Hematopoietic multipotent progenitor cell treated with erythropoietin and hydrocortisone succinate and interleukin-3 and kit ligand, for 17 days (in vitro differentiated cells): Measurements from ENCODE around the gene C6orf47.
"Not testable (repeated sequence)": the region's sequence is repeated elsewhere in the genome, so short reads cannot be mapped to it uniquely, and the experiment has no call there.

ENCODE experiments used
- DNase-seq: peaks from one replicate; pipeline ENCODE4 v3.0.0-alpha.2; 2015; ENCODE audit warnings: low spot score

Gene C6orf47, protein sequence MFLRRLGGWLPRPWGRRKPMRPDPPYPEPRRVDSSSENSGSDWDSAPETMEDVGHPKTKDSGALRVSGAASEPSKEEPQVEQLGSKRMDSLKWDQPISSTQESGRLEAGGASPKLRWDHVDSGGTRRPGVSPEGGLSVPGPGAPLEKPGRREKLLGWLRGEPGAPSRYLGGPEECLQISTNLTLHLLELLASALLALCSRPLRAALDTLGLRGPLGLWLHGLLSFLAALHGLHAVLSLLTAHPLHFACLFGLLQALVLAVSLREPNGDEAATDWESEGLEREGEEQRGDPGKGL

DNA sequence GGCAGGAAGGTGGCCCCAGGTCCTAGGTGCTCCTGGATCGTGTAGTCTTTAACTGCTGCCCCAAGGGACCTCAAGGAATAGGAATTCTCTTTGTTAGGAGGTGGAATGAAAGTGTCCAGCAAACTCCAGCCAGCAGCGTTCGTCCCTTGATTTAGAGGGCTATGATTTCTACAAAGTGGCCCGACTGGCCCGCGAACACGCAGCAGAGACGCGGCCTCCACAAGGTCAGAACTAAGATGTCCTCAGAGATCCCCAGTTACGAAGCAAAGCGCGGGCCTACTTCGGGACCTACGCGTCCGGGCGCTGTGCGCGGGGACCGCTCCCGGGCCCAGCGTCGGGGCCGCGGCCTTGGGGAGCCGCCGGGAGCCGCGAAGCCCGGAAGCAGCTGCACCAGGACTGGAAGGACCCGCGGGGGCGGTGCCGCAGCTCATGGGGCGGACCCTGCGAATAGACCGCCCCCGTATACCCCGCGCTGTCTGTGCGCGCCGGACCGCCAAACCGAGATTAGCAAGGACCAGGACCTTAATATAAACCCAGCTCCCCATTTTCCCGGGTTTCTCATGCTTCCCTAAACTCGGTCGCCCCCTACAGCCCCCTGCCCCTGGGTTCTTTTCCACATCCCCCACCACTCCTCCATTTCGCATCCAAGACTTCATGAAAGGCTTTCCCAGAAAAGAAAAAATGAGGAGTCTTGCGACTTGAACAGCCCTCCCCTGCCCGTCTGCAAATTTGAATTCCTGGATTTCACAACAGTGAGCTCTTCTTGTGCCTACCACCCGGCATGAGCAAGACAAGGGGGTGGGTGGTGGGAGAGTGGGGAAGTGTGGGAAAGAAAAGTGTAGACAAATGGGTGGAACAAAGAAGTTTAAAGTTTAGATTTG is at the start of gene C6orf47:
C6orf47 (minus strand) TSS at position 398 of the 881 bp plus-strand sequence. CDS start 831 bp downstream, outside the sequence.
- peak; percentile 73 for DNase-seq

DNA sequence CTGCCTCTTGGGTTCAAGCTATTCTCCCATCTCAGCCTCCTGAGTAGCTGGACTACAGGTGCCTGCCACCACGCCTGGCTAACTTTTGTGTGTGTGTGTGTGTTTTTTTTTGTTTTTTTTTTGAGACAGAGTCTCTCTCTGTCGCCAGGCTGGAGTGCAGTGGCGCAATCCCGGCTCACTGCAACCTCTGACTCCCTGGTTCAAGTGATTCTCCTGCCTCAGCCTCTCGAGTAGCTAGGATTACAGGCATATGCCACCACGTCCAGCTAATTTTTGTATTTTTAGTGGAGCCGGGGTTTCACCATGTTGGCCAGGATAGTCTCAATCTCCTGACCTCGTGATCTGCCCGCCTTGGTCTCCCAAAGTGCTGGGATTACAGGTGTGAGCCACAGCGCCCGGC is 48.6 kb upstream of the C6orf47 start:
- DNase-seq = not testable (repeated sequence)

DNA sequence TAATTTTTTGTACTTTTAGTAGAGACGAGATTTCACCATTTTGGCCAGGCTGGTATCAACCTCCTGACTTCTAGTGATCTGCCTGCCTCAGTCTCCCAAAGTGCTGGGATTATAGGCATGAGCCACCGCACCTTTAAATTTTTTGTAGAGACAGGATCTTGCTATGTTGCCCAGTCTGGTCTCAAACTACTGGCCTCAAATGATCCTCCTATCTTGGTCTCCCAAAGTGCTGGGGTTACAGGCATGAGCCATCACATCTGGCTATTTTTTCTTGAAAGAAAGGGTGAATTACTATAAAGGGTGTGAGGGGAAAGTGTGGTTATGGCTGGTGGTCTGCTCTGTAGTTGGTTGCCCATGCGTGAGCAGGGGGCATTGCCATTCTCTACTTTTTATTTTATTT is 47.6 kb upstream of the C6orf47 start:
- no peak for DNase-seq

DNA sequence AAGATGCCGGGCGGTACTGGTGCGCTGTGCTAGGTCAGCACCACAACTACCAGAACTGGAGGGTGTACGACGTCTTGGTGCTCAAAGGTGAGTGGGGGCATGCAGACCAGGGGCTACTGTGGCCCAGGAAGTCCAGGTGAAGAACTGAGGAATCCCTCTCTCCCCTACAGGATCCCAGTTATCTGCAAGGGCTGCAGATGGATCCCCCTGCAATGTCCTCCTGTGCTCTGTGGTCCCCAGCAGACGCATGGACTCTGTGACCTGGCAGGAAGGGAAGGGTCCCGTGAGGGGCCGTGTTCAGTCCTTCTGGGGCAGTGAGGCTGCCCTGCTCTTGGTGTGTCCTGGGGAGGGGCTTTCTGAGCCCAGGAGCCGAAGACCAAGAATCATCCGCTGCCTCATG is 47.1 kb upstream of the C6orf47 start:
- DNase-seq = no peak

DNA sequence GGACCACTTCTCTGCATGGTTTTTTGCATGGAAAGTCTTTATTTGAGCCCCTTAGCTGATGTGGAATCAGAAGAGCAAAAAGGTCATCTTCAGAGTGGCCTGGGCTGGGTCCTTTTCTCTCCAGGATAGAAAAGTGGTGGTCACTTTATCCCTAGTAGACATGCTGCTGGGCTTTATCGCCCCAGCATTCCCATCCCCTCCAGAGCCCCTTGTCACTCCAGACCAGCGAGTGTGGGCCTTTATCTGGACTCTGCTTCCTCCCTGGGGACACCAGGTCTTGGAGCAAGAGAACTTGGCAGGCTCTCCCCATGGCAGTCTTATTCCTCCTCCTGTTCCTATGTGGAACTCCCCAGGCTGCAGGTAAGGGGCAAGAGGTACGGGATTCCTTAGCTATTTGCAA is 46.0 kb upstream of the C6orf47 start, which contains the start of gene LY6G6F:
LY6G6F (plus strand) TSS at position 268 of the 400 bp plus-strand sequence; CDS start at position 309, 41 bp downstream.
- DNase-seq = no peak

DNA sequence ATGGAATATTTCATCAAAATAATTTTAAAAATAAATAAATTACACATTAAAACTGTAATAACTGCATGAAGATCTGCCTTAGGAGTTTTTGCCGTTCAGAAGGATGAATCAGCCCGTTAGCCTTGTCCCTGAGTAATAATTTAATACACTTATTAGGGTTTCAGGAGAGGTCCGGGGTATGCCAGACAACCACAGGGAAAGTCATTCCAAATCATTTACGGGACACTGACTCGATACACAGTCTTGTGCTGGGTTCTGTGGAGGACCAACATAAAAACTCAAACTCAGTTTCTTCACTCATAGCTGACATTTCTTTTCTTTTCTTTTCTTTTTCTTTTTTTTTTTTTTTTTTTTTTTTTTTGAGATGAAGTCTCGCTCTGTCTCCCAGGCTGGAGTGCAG is 45.4 kb upstream of the C6orf47 start:
- DNase-seq = no peak

DNA sequence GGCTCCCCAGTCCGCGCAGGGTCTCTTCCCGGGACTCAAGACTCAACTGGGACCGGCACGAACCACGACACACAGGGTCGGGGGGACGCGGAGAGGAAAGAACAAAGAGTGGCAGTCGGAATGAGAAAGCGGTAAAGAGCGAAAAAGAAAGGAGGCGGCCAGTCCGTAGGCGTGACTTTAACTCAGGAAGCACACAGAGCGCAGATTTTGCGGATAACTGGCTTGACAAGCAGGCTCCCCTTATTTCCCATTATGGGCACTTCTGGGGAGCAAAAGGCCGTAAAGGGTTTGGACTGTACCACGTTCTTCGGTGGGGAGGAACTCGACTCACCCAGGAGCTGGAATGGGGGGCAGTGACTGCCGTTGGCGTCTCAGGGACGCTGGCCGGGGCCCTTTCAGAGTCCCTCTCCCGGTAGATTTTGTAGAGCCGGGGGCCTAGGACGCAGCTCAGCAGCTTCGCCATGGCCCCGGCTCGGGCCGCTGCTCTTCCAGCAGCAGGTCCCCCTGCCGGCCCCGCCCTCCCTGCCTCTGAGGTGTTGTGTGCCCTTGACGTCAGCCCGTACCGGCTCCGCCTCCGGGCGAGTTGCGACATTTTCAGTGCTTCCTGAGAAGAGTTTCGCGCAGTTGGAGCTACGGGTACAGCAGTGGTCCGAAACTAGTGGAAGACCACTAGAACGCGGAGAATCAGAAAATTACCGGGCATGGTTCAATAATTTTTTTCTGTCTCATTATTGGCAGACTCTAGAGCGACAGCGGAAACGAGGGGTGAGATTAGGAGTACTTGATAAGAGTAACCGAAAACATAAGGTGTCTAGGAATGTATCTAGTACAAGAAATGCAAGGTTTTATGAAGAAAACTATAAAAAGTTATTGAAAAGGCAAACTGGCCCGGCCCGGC is 42.5 kb upstream of the C6orf47 start, which contains the start of gene ABHD16A:
ABHD16A (minus strand) TSS at position 506 of the 898 bp plus-strand sequence; CDS start at position 463, 43 bp downstream.
- DNase-seq = peak; percentile 96

DNA sequence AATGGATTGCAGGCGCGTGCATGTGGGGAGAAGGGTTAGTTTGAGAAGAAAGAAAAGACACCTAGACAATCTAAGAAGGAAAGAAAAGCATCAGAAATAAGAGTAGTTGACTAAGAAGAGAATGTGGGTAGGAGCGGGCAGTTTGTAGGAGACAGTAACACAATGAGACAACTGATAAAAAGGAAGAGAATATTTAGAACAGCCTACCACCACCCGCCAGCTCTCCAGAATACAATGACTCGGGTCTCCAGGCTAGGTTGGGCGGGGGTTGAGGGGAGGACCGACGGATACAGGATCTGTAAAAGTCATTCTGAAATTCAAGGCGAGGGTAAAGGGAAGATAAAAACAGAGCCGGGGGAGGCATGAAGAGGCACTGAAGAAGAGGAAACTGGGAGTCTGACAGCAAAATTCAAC is 41.8 kb upstream of the C6orf47 start:
- DNase-seq = no peak

DNA sequence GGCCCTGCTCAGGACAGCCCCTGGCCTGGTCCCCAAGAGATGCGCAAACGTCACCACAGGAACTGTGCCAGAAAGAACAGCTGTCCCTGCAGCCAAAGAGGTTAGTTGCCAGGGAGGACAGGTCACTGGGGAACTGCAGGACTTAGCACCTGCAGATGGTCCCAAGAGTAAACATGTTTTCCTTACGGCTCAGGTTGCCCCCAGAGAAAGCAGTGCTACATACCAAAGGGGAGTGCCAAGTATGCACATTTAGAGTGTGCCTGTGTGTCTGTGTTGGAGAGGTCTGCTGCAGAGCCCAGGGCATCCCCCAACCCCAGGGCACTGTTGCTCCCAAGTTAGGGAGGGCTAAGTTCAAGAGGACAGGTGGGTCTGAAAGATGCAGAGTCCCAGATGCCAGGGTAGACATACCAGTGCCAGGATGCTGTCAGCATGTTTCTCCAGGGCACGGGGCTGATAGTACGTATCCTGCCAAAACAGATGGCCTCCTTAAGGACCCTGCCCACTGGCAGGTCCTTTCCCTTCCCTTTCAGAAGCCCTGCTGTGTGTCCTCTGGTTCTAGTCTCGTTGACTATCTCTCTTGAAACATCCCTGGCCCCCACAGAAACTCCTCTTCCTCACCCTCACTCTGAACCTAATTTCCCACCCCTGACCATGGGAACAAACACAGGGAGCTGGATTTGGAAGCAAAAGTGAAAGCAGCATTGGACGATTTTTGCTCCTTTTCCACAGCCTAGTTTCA is 41.3 kb upstream of the C6orf47 start:
- DNase-seq = peak; percentile 73

DNA sequence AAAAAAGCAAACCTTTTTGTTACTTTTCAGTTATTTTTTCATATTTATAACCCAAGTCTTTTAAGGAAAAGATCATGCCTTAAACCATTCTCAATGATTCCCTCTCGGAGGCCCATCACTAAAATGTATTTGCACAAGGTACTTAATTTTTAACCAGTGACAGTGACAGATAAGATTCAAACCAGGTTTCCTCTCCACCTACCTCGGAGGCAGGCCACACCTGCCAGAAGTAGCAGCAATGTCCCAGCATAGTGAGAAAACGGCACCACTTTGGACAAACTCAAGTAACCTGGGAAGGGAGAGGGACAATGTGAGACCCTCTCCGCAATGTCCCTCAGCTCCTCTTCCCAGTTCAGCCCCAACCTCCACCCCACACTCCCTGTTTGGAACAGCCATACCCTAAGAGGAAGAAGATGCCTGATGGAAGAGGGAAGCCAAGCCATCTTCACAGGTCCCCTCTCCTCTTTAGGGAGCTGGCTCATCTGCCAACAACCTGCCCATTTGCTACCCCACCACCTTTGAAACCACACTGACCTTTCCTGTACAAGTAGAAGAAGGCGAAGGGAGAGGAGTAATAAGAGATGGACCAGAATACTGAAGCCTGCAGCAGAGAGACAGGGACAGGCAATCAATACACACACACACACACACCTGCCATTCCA is 40.3 kb upstream of the C6orf47 start:
- DNase-seq = no peak

DNA sequence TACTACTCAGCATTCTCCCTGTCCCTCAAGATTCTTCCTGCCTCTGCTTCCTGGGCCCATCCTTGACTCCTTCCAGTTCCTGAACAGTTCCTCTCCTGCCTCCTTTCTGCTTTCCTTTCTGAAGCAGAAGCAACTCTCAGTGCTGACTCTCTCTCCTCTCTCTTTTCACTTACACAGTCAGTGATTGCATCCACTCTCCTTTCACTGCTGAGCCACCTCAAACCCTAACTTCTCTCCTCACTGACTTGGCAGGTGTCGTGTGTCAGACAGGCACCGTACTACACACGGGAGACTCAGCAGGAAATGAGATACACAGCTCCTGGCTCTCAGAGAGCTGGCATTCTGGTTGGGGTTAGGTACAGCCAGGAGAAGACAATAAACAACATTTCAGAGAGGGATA is 37.0 kb upstream of the C6orf47 start:
- no peak for DNase-seq

DNA sequence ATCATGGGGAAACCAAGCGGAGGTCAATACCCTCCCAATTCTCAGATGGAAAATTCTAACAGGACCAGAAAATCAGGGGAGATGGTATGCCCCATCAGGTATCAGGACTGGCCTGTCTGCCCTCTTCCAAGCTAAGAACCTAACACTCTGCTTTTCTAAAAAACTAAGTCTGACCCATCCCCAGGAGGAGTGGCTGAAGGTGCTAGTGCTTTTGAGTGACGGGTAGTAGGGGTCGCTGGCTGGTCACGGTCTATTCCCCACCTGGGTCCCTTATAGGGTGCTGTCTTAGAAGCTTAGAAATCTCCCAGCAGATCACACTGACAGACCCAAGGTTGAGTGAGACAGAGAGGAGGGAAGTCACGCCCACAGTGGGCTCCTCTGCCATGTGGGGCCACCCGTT is 33.0 kb upstream of the C6orf47 start:
- DNase-seq = no peak

DNA sequence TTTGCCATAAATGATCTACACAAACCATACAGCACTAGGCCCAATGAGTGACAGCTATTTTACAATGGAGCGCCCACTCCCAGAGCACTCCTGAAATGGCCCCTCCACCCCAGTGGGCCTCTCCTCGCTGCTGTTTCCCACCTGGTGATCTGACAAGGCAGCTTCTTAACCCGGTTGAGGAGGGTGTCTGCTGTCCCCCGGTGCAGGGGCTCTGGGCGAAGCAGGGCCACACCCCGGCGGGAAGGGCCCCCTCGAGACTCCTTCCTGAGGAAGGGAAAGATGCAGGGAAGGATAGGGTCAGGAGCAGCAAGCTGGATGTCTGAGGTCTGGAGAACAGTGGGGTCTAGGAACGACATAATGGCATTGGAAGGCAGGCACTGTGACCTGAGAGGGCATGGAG is 32.3 kb upstream of the C6orf47 start:
- no peak for DNase-seq

DNA sequence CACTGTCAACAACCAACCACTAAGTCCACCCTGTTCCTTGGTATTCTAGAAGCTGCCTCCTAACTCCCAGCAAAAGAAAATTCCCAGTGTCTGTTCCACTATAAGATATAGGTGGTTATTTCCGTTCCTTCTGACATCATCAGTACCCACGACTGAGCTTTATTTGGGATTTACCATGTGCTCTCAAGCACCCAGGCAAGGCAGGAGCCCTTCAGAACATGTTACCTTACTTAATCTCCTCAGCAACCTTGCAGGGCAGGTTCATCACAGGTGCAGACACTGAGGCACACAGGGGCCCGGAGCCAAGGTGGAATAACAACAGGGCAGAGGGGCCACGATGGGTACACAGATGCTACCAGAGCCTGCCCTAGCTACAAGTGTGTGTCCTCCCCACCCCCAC is 31.8 kb upstream of the C6orf47 start:
- DNase-seq = no peak

DNA sequence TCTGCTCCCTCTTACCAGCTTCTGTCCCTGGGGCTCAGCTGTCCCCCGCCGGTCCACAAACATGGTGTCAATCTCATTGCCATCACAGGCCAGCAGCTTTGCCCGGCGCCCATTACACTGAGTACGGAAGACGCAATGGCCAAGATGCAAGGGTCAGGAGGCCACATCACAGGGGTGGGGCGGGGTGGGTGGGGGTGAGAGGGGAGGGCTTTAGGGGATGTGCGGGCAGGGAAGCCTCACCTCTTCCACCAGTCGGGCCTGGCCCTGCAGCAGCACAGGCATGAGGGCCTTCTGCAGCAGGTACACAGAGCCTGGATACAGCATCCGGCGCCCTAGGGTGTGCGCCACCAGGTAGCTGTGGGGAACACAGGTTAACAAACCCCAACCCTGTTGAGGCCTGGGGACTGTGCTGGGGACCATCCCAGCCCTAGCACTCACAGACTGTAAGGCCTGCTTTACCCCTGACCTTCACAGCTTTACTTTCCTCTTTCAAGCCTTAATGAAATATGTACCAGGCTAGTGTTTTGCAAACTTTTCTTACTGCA is 31.1 kb upstream of the C6orf47 start:
- no peak for DNase-seq

DNA sequence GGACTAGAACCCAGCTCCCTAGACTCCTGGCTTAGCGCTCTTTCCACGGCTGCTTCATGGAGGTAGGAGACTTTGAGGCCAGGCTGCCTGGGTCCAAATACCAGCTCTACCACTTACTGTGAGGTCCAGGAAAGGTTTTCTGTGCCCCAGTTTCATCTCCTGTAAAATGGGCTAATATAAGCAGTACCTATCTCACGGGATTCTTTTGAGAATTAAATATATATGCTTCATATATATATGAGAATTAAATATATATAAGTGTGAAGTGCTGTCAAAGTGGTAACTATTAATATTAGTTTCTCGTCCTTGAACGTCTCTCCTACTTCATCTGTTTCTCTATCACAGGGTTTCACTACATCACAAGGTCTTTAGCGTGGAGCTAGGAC is 30.5 kb upstream of the C6orf47 start:
- no peak for DNase-seq

DNA sequence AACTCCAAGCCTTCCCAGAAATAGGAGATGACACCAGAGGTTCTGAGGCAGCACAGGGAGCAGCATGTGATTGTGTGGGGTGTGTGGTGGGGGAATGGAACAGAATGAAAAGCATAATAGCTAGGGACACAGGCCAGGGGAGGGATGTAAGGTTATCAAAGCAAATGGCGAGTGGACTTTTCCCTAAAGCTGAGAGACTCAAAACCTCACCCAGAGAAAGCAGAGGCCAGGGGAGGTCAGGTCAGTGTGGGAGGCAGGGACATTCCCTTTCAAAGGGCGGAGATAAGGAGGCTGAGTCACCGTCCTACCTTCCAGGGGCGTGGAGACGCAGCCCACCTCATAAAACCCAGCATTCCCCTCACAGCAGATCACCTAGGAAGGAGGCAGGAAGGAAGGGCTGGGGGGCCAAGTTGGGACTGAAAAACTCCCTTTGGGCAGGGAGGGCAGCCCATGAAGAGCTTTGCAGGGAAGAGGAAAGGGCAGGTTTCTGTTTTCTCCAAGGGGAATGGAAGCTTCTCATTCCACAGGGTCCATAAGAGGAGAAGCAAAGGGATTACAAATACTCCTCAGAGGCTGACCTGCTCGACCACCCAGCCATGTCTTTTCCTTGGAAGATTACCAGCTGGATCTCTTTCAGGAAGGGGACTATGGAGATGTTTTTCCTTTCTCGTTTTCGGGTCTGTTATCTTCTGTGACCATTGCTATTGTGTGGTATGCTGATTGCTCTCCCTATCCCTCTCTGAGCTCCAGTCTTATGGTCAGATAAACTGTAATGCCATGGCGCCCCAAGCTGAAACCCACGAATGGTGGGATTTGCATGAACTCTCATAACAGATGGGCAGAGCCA is 29.9 kb upstream of the C6orf47 start:
- DNase-seq = peak; percentile 27

DNA sequence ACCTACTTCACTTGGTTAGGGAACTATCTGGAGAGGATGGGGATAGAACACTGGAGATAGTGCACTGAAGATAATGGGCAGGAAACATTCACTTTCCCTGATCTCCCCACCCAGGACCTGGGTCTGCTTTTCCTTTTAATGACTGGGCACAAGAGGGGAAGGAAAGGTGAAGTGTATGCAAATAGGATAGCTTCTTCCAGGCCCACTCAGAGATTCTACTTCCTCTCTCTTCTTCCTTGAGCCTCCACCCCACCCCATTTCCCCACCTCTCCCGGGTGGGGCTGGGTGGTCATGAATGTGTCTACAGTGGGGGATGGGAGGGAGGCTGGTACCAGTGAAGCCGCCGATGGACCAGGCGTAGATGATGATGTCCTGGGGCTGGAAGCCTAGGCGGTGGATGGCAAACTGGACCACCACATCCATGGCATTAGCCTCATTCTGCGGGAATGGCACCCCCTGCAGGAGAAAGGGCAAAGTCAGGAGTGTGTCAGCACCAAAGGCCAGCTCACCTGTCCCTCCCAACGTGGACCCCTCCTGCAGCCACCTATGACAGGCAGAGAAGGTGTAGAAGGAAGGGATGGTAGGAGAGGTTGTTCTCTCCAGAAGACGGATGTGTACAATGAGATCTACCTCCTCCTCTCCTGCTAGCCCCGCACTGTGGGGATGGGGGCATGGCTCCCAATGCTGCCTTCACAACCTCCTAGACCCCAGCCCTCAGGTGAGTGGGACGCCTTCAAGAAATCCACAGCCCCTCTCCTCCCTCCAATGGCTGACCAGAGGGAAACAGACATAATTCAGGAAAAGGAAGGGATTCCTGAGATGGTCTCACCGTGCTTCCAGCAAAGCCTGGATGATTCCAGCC is 28.9 kb upstream of the C6orf47 start:
- DNase-seq = peak; percentile 23
